Liver (tissue), 9 donors: ENCODE measurements around the gene DICER1. TPM values are rescaled to one million over a fixed set of nuclear protein-coding genes. Genes with fewer than 3 reads are reported as not detected.

Experiments
- DNase-seq: peaks from one replicate; pipeline ENCODE4 v3.0.0-alpha.2; 2017; ENCODE audit warnings: low spot score
- H3K27ac ChIP-seq, 2 donors: one replicate each; pipeline ENCODE4 v1.7.0; 2013; ENCODE audit warnings: inconsistent platforms in 2 of 2, low read length in 2 of 2, control low read depth in 1 of 2, low read depth in 1 of 2, mild to moderate bottlenecking in 1 of 2
- H3K27me3 ChIP-seq, 4 donors: one replicate each; pipeline versions ENCODE4 v1.6.1 to v1.7.0; 2013; ENCODE audit warnings: low read length in 3 of 4, inconsistent platforms in 1 of 4, mild to moderate bottlenecking in 1 of 4, moderate library complexity in 1 of 4; ENCODE audit not compliant: control insufficient read depth in 4 of 4, insufficient read depth in 4 of 4
- H3K36me3 ChIP-seq, 4 donors: one replicate each; pipeline versions ENCODE4 v1.6.1 to v1.7.0; 2013; ENCODE audit warnings: low read length in 3 of 4, mild to moderate bottlenecking in 3 of 4, low read depth in 1 of 4, moderate library complexity in 1 of 4; ENCODE audit not compliant: control insufficient read depth in 4 of 4, insufficient read depth in 3 of 4
- H3K4me1 ChIP-seq, 4 donors: one replicate each; pipeline versions ENCODE4 v1.6.1 to v1.7.0; 2013; ENCODE audit warnings: low read length in 3 of 4, mild to moderate bottlenecking in 3 of 4, moderate library complexity in 1 of 4; ENCODE audit not compliant: control insufficient read depth in 4 of 4, insufficient read depth in 4 of 4
- H3K4me3 ChIP-seq, 3 donors: one replicate each; pipeline versions ENCODE4 v1.6.1 to v1.7.0; 2013; ENCODE audit warnings: low read length in 3 of 3, control low read depth in 1 of 3, low read depth in 1 of 3, mild to moderate bottlenecking in 1 of 3
- H3K9ac ChIP-seq, 2 donors: one replicate each; pipeline ENCODE4 v1.7.0; 2013; ENCODE audit warnings: low read length in 2 of 2, mild to moderate bottlenecking in 2 of 2, moderate library complexity in 2 of 2, control low read depth in 1 of 2, low read depth in 1 of 2
- H3K9me3 ChIP-seq, 4 donors: one replicate each; pipeline versions ENCODE4 v1.6.1 to v1.7.0; 2013; ENCODE audit warnings: low read length in 3 of 4; ENCODE audit not compliant: control insufficient read depth in 4 of 4
- ATF3 ChIP-seq: IDR thresholded peaks from 2 replicates; pipeline ENCODE4 v1.6.1; 2016; ENCODE audit warnings: antibody characterized with exemption
- EGR1 ChIP-seq, 2 donors: IDR thresholded peaks; 2 replicates each; pipeline ENCODE4 v1.6.1; 2016 to 2018; ENCODE audit warnings: antibody characterized with exemption in 2 of 2, low read depth in 2 of 2
- FOXA1 ChIP-seq: IDR thresholded peaks from 2 replicates; pipeline ENCODE4 v1.6.1; 2016; ENCODE audit warnings: antibody characterized with exemption
- FOXA2 ChIP-seq: IDR thresholded peaks from 2 replicates; pipeline ENCODE4 v1.6.1; 2016; ENCODE audit warnings: antibody characterized with exemption
- GABPA ChIP-seq, 2 donors: IDR thresholded peaks in 1 of 2; conservative IDR thresholded peaks in 1 of 2; 2 replicates each; pipeline ENCODE4 v1.6.1; 2016; ENCODE audit warnings: antibody characterized with exemption in 2 of 2, mild to moderate bottlenecking in 1 of 2, moderate library complexity in 1 of 2
- HNF4G ChIP-seq: IDR thresholded peaks from 2 replicates; pipeline ENCODE4 v1.6.1; 2016; ENCODE audit warnings: antibody characterized with exemption
- JUND ChIP-seq, 2 donors: IDR thresholded peaks; 2 replicates each; pipeline ENCODE4 v1.6.1; 2016; ENCODE audit warnings: antibody characterized with exemption in 2 of 2
- NR2F2 ChIP-seq: IDR thresholded peaks from 2 replicates; pipeline ENCODE4 v1.6.1; 2016; ENCODE audit warnings: antibody characterized with exemption
- RAD21 ChIP-seq, 2 donors: IDR thresholded peaks; 2 replicates each; pipeline ENCODE4 v1.6.1; 2016; ENCODE audit warnings: antibody characterized with exemption in 2 of 2, mild to moderate bottlenecking in 2 of 2
- REST ChIP-seq: IDR thresholded peaks from 2 replicates; pipeline ENCODE4 v1.6.1; 2016; ENCODE audit warnings: antibody characterized with exemption, mild to moderate bottlenecking
- RXRA ChIP-seq, 2 donors: IDR thresholded peaks; 2 replicates each; pipeline ENCODE4 v1.6.1; 2017 to 2018; ENCODE audit warnings: antibody characterized with exemption in 2 of 2, mild to moderate bottlenecking in 1 of 2
- SP1 ChIP-seq: IDR thresholded peaks from 2 replicates; pipeline ENCODE4 v1.6.1; 2018; ENCODE audit warnings: antibody characterized with exemption, mild to moderate bottlenecking
- YY1 ChIP-seq: IDR thresholded peaks from 2 replicates; pipeline ENCODE4 v1.6.1; 2016; ENCODE audit warnings: antibody characterized with exemption, mild to moderate bottlenecking
- WGBS: extraction: QIAGEN DNeasy Blood & Tissue Kit; methylation state at CpG from one replicate; pipeline ENCODE4 v1.1.7; 2013; 5-methylcytosine and 5-hydroxymethylcytosine counted together
- polyA plus RNA-seq, 2 donors: library from polyadenylated mRNA; stranded (reverse) in 1 of 2; unstranded in 1 of 2; fragments of 200-250 nt in 1 of 2; fragments of >200 nt in 1 of 2; fragmentation: Nextera tagmentation in 1 of 2; extraction: Ambion mirVana in 1 of 2; gene quantifications; one replicate each; pipeline versions ENCODE4 v1.2.1 to v1.2.3, GENCODE V29; 2013 to 2015
- total RNA-seq, 2 donors: library from RNA; depleted of rRNA; stranded (reverse); fragments of >200 nt; gene quantifications; one replicate each; pipeline ENCODE4 v1.2.3, GENCODE V29; 2014
- TF ChIP-seq, protein P1 (sequence below): IDR thresholded peaks from 2 replicates; pipeline ENCODE4 v1.6.1; 2016; ENCODE audit warnings: antibody characterized with exemption
- TF ChIP-seq, protein P2 (sequence below): fragments of 150-350 bp; IDR thresholded peaks from 2 replicates; pipeline ENCODE4 v1.5.1; 2017; ENCODE audit warnings: improper control_type of control experiment, low read depth, low read length; ENCODE audit not compliant: missing input control
- donor health status: healthy.
- donor health status: healthy.
- donor health status: healthy.
- donor health status: healthy.
- donor health status: healthy.

Gene DICER1
- total and polyA plus RNA-seq, 4 donors, result 7.5 to 43.6 (median 20.3) TPM

- TF ChIP-seq REST, result no peak
- TF ChIP-seq ATF3, result no peak
- no peak for TF ChIP-seq GABPA (IDR thresholded peaks at IDR 0.05 in 1 of 2, conservative IDR thresholded peaks at IDR 0.05 in 1 of 2)
- TF ChIP-seq FOXA1, result no peak
- TF ChIP-seq NR2F2, result no peak
- TF ChIP-seq YY1, result no peak
- TF ChIP-seq FOXA2, result no peak
- TF ChIP-seq, protein P1, sequence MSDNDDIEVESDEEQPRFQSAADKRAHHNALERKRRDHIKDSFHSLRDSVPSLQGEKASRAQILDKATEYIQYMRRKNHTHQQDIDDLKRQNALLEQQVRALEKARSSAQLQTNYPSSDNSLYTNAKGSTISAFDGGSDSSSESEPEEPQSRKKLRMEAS, result no peak
- TF ChIP-seq RAD21 (IDR thresholded peaks at IDR 0.05), result no peak
- no peak for TF ChIP-seq EGR1 (IDR thresholded peaks at IDR 0.05; ENCODE audit: low read depth in 2 of 2)
These were observed 26.8 kb downstream of the DICER1 start (continued) for GRCh38 chr14:95130549-95130948.

GRCh38 chr14:95128140-95128539 is 29.2 kb downstream of the DICER1 start:
- DNase-seq, result no peak
- Histone ChIP-seq H3K36me3 (peaks cover 7 to 40% (median 13%) of the 10 kb centered on the region in 4 donors), H3K27me3 (no peaks in the 10 kb centered on the region), H3K9me3 (no peaks in the 10 kb centered on the region), H3K4me1 (peaks cover 2 to 12% (median 8%) of the 10 kb centered on the region in 4 donors), H3K4me3 (no peak overlapping the region), H3K9ac (no peak overlapping the region), H3K27ac (no peak overlapping the region)
- 65% methylated on average over 4 of the region's 4 CpGs for WGBS
- no peak for TF ChIP-seq RXRA (IDR thresholded peaks at IDR 0.05)
- TF ChIP-seq NR2F2, result no peak
- no peak for TF ChIP-seq EGR1 (IDR thresholded peaks at IDR 0.05; ENCODE audit: low read depth in 2 of 2)
- TF ChIP-seq JUND (IDR thresholded peaks at IDR 0.05), result peak; percentile 17 to 32

DNA sequence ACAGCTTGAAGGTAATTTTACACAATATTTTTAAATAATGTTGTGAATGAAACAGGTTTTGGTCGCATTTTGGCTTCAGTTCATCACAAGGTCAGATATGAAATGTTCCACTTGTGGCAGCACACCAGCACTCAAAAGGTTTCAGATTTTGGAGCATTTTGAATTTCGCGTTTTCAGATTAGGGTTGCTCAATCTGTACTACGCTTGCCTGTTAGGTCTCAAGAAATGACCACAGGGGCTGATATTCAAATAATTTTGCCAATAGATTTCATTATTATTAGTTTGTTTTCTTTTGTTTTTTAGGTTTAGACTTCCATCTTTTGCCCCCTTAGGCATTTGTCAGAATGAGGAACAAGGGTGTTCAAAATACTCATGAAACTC is 29.8 kb downstream of the DICER1 start:
- no peak overlapping the region for H3K27ac ChIP-seq

More for the DNA sequence above, 29.8 kb downstream of the DICER1 start:
- Histone ChIP-seq H3K9me3 (no peaks in the 10 kb centered on the region), H3K4me3 (no peak overlapping the region), H3K27me3 (no peaks in the 10 kb centered on the region), H3K36me3 (peaks cover 7 to 36% (median 14%) of the 10 kb centered on the region in 4 donors), H3K4me1 (peaks cover 2 to 12% (median 8%) of the 10 kb centered on the region in 4 donors), H3K9ac (no peak overlapping the region)
- no peak for DNase-seq
- WGBS, result 55% methylated on average over 4 of the region's 4 CpGs
- TF ChIP-seq FOXA1, result no peak
- no peak for TF ChIP-seq ATF3
- TF ChIP-seq, protein P2, sequence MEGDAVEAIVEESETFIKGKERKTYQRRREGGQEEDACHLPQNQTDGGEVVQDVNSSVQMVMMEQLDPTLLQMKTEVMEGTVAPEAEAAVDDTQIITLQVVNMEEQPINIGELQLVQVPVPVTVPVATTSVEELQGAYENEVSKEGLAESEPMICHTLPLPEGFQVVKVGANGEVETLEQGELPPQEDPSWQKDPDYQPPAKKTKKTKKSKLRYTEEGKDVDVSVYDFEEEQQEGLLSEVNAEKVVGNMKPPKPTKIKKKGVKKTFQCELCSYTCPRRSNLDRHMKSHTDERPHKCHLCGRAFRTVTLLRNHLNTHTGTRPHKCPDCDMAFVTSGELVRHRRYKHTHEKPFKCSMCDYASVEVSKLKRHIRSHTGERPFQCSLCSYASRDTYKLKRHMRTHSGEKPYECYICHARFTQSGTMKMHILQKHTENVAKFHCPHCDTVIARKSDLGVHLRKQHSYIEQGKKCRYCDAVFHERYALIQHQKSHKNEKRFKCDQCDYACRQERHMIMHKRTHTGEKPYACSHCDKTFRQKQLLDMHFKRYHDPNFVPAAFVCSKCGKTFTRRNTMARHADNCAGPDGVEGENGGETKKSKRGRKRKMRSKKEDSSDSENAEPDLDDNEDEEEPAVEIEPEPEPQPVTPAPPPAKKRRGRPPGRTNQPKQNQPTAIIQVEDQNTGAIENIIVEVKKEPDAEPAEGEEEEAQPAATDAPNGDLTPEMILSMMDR, result no peak
- no peak for TF ChIP-seq HNF4G
- TF ChIP-seq SP1, result no peak
- TF ChIP-seq JUND (IDR thresholded peaks at IDR 0.05), result no peak
- TF ChIP-seq FOXA2, result no peak
